GM04504 (cell line): ENCODE data around the gene CD74.

Experiments
- DNase-seq: peaks from one replicate; pipeline ENCODE4 v3.0.0-alpha.2; 2012; ENCODE audit warnings: low read depth

Gene CD74

DNA sequence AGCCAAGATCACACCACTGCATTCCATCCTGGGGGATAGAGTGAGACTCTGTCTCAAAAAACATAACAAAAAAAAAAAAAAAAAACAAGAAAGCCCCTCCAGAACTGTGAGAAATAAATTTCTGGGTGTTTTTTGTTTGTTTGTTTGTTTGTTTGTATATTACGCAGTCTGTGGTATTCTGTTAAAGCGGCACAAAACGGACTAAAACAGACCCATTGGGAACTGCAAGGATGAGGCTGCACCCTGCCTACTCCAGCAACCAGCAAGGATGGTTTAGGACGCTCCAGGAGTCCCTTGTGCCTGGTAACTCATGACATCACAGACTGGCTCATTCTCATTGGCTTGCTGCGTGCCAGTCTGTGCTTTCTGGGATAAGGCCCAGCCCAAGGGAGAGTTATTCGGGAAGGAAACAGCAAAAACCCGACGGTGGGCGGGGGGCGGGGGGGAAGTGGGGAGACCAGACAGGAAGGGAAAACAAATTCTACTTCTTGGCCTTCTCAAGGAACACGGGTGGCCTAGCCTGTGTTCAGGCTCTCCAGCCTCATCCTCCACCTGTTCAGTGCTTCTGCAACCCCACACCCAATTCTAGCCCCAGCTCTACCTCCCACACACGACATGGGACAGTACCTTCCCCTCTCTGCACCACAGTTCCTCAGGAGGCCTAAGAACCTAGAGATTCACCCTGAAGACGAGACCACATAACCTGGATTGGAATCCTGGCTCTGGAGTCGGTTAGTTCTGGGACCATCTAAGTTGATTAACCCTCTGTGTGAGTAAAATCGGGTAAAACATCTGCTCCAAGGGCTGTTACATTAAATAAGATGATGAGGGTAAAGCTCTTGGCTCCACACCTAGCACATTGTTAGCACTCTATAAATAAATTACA, 2.8 kb downstream of the CD74 start:
- DNase-seq = peak; percentile 68

DNA sequence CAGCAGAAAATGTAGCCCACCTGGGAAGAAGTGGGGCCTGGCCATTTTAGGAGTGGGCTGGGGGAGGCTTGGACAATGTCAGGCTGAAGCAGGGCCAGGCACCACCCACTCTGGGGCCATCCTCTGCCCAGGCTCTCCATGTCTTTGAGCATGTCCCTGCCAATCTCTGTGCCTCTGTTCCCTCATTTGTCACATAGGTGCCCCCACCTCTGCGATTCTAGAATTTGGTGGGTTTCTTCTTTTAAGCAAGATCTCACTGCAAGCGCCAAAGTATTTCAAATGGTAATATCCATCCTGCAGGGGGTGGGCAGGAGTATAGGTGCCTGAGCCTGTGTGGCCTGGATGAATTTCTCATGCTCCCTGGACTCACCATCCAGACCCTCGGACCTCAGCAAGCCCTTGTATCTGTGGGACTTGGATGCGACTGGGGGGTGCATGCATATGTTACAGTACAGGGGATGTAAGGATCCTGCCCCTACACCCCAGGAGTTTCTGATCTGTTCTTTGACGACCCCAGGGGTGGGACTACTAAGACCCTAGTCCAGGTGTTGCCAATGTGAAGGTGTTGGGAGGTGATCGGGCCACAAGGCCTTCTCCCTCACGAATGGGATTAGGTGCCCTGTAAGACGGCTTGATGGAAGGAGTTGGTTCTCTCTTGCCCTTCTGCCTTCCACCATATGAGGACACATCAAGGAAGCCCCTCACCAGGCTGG, 4.3 kb downstream of the CD74 start:
- no peak for DNase-seq

DNA sequence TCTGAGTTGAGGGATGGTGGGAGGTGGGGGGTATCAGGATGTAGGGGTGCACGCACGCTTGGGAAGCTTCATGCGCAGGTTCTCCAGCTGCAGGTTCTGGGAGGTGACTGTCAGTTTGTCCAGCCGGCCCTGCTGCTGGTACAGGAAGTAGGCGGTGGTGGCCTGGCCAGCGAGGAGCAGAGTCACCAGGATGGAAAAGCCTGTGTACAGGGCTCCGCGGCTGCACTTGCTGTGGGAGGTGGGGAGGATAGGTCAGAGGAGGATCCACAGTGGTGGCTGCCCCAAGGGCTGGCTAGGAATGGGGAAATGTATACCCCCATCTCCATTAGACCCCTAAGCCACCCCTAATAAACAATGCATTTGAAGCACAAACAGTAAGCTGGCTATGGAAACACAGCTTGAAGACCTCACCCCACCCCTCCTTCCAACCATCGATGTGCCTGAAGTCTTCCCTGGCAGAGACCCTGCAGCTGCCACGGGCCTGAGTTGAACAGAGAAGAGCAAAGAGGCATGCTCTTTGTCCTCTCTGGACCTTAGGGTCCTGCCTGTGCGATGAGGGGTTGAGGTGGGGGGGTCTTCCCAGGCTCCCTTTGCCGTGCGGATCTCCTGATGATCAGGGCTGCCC, 5.5 kb downstream of the CD74 start:
- no peak for DNase-seq

DNA sequence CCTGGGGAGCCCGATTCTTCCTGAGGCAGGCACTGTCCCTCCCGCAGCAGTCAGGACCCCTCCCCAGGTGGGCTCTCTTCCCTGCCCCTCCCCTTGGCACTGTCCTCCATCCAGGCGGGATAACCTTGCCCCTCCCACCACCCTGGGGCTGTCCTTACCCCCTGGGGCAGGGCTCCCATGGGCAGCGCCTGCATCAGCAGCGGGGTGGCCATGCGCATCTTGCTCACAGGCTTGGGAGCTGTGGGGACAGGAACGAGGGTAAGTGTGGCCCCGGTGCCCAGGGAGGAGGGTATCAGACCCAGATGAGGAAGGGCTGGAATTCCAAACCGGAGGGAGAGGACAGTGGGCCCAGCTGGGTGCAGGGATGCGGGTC, 6.0 kb downstream of the CD74 start:
- no peak for DNase-seq

DNA sequence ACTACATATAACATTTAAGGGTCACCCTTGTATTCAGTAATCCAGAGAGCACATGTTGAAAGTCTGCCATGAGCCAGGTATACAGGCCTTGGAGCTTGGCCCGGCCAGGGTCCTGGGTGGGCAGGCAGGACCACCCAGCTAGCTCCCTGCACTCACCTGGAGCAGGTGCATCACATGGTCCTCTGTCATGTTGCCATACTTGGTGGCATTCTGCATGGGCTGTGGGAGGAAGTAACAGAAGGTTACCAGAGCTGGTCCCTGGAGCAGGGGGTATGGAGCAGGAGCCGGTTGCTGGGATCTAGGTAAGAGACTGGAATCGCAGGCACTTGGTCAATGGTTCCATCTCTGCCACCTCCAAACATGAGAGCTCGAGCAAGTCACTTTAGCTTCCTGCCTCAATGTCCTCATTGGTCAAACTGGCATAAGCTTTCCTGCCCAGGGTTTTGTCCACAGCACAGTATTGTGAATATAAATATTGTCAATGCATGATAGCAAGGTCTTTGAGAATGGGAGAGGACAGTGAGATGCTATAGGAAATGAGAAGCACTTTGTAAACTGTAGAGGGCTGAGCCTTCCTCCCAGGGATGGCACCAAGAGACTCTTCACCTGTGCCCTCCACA, 6.5 kb downstream of the CD74 start:
- DNase-seq = no peak

DNA sequence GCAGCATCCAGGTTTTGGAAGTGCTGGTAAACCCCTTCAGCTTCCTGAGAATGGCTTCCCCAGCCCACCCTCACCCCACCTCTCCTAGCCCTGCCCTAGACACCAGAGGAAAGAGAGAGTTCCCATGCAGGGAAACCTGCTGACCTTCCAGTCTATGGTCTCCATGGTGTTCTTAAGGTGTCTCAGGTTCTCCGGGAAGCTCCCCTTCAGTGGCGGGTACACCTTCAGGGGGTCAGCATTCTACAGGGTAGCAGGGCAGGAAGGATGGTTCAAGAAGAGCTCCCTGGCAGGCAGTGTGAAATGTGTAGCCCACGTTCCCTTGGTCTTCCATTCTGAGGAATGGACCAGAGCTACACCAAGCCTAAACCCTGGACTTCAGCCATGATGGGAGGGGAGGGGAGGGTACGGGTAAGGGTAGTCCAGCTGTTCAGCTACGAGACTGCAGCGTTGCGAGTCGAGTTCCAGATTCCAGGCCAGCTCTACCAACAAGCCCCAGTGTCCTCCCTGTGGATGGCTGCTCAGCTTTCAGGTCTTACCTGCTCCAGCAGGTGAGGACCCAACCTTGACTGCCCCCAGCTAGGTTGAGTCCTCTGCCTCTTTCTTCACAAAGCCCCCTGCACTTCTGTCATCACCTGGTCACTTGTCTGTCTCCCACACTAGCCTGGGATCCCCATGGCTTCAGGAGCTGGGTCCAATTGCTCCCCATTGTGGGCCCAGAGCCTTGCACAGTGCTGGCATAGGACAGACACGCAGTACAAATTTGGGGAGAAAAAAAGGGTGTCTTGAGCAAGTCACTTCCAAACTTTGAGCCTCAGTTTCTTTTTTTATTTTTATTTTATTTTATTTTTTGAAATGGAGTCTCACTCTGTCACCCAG, 7.5 kb downstream of the CD74 start:
- DNase-seq = no peak

DNA sequence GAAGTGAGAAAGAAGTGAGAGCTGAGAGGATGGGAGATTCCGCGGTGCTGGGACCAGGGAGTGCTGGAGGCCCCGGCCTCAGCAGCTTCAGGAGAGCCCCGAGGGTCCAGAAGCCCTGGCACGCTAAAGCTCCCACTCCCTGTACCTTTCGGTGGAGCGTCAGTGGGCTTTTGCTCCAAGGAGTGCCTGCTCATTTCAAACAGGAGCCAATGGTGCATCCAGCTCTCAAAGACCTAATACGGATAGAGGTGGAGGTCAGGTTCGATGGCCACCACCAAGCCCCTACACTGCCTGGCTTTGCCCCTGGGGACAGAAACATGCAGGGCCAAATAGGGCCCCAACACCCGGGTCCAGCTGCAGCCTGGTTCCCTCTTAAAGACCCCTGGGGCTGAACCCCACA, 8.2 kb downstream of the CD74 start:
- DNase-seq = no peak

DNA sequence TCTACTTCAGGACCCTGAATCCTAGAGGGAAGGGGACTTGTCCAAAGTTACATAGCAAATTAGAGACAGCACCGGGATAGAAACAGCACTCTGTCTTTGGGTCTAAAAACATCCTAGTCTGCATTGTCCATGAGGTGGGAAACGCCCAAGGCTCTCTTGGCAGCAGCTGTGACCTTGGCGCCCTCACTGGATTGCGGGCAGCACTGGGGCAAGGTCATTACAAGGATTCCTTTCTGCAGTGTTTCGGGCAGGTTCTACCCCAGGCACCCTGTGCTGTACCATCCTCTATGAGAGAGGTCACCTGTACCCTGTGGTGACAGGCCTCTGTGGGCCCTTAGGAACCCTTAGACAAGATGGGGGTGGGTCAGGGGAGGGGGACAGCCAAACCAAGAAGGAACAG, 8.6 kb downstream of the CD74 start:
- no peak for DNase-seq

DNA sequence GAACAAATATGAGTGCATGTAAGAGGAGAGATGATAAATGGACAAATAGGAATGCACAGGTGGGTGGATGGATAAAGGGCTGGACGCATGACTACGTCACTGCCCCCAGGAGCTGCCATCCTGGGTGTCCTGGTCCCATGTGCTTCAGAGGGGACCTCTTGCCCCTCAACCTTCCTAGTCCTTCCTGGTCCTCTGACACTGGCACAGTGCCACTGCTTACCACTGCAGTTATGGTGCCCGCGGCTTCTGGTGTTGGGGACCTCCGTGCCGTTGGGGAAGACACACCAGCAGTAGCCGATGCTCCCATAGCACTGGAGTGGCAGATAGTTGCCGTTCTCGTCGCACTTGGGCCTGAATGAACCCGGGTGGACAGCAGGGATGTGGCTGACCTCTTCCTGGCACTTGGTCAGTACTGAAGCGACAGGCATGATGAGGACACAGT, 9.8 kb downstream of the CD74 start:
- DNase-seq = no peak

DNA sequence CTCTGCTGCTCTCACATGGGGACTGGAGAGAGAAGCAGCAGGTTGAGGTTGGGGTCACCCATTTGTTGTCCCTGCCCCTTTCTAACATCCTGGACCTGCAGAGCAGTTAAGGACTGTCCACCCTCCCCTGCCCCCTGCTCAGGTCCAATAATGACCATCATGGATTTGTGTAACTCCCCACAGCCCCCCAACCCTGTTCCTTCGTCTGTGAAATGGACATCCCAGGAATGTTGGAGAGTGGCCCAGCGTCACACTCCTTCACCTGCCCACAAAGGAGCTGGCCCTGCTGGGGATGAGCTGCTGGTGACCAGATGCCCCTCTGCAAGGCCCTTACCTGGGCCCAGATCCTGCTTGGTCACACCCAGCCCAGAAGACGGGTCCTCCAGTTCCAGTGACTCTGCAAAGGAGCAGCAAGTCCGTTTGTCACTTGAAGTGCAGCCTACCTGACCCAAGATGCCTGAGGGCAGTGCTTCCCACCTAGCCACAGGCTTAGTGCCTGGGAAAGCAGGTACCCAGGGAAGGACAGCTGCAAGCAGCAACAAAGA, 10.4 kb downstream of the CD74 start:
- no peak for DNase-seq

DNA sequence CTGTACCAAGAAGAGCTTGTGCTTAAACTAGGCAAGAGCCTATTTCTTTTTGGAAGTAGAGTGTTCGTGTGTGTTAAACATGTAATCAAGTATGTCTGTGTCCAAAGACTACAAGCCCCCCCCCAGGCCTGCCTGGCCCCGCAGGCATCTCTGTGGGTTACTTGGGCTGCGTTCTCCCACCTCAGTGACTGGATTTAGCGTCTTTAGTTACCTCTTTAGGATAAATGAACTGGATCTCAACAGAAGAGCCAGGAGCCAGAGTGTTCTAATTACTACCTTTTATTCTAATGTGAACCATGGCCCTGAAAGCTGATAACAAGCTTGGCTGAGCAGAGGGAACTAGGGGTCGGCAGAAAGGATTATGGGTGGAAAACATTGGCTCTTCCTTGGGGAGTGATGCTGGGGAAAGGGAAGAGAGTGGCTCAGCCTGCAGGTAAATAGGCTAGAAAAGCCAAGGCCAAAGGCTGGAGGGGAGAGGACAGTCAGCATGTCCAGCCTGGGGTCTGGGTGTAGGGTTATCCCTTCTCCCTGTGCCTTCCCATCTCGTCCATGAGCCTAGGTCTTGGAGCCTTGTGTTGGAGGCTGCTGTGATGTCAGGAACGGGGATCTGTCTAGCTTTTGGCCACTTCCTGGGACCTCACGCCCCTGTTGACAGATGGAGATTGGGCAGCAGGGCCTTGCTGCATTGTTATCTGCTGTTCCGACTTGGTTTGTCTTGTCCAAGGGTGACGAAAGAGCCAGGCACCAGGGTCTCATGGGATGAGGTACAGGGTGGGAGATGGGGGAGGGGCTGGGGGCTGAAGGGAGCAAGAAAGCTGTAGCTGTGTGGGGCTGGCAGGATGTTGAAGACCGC, 11.1 kb downstream of the CD74 start:
- DNase-seq = no peak

DNA sequence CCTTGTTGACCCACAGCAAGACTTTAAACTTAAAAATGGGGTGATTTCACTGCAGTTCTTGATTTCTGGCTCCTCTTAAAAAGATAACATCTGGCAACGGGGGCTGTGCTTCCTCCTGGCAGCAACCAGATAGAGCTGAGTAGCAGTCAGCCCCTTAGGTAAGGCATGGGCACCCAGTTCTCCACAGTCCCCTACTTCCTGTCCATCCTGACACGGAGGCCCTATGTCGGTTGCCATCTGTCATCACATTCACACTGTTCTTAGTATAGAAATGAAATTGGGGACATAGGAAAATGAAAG, 11.7 kb downstream of the CD74 start:
- no peak for DNase-seq

DNA sequence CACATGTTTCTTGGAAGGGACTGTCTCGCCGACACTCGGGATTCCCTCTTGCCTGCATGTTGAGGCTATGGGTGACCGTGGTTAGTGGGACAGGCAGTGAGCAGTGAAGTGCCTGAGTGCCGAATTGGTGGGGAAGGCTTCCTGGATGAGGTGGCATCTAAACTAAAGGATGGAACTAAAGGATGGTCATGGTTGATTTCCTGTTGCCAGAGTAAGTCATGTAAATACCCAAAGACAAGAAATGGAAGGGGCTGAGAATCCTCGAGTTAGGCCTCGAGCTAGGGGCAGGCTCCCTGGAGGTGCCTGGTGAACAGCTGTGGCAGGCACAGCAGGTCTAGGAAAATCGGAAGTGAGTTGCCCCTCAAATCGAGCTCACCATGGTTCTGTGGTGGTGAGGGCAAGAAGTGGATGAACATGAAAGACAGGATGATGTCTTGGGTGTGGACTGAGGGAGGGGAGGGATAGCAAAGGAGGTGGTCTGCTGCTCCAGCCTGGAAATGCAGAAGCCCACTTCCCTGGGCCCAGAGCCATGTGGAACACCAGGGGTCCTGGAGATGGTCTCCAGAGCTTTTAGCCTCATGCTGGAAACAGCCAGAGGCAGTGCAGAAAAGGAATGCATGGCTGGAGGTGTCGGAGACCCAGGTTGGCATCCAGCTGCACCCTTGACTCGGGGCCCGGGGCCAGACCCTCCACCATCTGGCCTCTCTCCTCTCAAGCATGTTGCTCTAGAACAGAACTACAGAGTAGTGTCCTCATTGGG, 12.2 kb downstream of the CD74 start:
- DNase-seq = no peak

DNA sequence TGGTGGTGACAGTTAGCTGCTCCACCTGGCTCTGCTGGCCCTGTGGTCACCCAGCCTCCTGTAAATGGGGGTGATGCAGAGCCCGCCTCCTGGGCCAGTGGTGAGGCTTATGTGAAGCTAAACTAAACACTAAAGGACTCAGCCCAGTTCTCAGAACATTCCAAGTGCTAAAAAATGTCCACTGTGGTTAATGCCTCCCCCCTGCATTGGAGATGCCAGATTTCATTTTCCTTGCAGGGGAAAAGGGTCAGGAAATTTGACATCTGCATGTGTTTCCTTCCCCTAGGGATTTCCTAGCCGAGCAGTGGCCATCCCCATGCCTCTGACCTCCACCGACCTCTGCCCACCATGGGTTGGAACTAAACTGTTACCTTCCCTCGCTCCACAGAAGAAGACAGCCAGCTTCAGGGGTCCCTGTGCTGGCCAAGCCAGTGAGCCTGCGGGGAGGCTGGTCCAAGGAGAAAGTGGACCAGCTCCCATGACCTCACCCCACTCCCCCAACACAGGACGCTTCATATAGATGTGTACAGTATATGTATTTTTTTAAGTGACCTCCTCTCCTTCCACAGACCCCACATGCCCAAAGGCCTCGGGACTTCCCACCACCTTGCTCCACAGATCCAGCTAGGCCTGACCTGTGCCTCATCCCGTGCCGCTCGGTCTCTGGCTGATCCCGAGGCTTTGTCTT, 13.0 kb downstream of the CD74 start:
- DNase-seq = no peak

DNA sequence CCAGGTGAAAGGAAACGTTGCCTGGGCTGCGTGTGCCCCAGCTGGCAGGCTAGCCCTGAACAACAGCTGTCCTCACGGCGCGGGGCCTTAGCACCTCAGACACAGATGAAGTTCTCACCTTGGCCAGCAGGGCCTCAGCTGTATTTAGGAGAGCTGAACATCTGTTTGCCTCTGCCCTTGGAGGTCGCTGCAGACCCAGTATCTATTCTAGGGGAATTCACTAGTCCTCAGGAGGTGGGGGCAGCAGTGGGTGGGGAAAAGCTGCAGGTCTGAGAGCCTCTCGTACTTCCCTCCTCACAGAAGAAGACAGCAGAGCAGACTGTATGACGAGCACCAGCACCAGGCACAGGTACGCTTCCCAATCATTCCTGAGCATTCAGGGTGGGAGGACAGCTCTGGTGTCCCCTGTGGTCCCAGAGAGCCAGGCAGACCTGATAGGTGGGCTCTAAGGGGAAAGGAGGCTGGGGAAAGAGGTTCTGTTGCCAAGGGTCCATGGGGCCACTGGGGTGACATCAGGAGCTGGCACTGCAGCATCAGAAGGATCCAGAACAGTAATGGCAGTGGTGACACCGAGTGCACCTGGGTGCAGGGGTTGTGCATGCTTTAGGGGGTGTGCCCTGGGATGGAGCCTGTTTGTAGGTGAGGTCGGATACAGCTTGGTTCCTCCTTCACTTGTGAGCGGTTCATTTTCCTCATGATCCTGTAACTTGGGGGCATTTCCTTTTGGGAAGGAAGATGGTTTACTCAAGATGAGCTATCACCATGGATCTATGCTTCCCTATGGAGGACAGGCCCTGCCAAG, 13.8 kb downstream of the CD74 start:
- DNase-seq = no peak

DNA sequence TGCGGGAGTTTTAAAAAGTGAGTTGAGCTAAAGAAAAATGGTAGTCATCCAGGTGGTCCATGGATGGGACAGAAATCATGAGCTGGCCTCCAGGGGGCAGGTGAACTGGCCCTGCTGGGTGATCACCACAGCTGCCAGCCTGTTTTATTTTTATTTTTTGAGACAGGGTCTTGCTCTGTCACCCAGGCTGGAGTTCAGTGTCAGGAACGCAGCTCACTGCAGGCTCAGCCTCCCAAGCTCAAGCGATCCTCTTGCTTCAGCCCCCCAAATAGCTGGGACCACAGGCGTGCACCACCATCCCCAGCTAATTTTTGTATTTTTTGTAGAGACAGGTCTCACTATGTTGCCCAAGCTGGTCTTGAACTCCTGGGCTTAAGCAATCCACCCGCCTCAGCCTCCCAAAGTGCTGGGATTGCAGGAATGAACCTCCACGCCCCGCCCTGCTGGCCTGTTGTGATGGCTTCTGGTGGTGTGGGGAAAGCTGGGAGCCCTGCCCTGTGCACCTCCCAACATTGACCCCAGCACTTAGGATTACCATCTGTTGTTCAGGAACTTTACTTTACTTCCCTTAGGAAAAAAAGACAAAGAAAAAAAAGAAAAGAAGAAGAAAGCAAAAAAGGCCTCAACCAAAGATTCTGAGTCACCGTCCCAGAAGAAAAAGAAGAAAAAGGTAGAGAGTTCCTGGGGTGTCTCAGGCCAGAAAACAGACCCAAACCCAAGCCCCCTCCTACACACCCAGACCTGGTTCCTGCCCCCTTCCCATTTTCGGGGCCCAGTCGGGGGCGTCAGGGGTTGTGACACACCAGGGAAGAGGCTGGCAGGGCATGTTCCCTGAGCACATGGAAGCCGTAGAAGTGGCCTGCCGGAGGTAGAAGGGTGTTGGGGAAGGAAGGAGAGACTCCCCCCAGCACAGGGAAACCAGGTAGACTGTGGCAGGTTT, 14.7 kb downstream of the CD74 start:
- DNase-seq = no peak

DNA sequence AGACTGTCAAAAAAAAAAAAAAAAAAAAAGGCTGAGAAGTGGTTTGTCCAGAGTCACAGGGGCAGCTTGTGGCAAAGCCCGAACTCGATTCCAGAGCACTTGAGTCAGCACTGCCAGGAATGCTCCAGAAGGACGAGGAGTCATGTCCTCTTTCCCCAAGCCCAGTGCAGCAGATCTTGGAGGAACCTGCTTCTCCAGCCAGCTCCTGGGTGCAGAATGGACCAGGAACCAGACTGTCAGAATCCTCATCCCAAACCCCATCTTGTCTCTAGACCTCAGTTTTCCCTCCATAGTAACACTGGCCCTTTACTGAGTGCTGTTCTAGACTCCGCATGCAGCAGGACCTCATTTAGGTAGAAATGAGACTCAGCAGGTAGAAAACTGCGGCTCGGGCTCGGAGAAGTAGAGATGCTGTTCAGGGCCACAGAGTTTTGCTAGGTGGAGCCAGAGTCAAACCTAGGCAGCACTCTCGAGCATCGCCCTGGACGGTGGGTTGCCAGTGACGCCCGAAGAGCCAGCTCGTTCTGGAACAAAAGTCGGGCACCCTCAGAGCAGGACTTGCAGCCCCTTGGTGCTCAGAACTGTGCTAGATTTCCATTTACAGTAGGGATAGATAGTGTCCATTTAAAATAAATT, 15.4 kb downstream of the CD74 start:
- peak; percentile 16 for DNase-seq
